Measurements from ENCODE around the gene VAV3. TPM values are rescaled to one million over a fixed set of nuclear protein-coding genes. Genes with fewer than 3 reads are reported as not detected.

Gene VAV3
- total and polyA plus RNA-seq, 12 donors, result 1.1 to 8.5 (median 4.1) TPM

- DNase-seq, result peak; percentile 28 to 75 (median 58)
- TF ChIP-seq POLR2A (IDR thresholded peaks at IDR 0.05), result no peak
- TF ChIP-seq, protein P1, sequence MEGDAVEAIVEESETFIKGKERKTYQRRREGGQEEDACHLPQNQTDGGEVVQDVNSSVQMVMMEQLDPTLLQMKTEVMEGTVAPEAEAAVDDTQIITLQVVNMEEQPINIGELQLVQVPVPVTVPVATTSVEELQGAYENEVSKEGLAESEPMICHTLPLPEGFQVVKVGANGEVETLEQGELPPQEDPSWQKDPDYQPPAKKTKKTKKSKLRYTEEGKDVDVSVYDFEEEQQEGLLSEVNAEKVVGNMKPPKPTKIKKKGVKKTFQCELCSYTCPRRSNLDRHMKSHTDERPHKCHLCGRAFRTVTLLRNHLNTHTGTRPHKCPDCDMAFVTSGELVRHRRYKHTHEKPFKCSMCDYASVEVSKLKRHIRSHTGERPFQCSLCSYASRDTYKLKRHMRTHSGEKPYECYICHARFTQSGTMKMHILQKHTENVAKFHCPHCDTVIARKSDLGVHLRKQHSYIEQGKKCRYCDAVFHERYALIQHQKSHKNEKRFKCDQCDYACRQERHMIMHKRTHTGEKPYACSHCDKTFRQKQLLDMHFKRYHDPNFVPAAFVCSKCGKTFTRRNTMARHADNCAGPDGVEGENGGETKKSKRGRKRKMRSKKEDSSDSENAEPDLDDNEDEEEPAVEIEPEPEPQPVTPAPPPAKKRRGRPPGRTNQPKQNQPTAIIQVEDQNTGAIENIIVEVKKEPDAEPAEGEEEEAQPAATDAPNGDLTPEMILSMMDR (IDR thresholded peaks at IDR 0.05), result no peak
- Histone ChIP-seq H3K27ac (no peak overlapping the region), H3K9me3 (replicated peaks in 1 of 3) (no peaks in the 10 kb centered on the region), H3K4me1 (replicated peaks in 1 of 2) (peaks cover 0 to 6% of the 10 kb centered on the region in 2 donors), H3K36me3 (replicated peaks in 1 of 2) (no peaks in the 10 kb centered on the region), H3K27me3 (no peaks in the 10 kb centered on the region), H3K4me3 (no peak overlapping the region)
- WGBS, 4 donors, result 6 to 24% (median 15%) methylated on average over 2 of the region's 2 CpGs
- intact Hi-C loops (cut with DNase I), result no loop called here
Observed at GRCh38 chr1:108000620-108001111, 35.7 kb upstream of the VAV3 start.

- WGBS, 4 donors, result 67 to 76% (median 72%) methylated on average over 6 of the region's 6 CpGs
- Histone ChIP-seq H3K27ac (no peak overlapping the region), H3K36me3 (replicated peaks in 1 of 2) (no peaks in the 10 kb centered on the region), H3K9me3 (replicated peaks in 1 of 3) (no peaks in the 10 kb centered on the region), H3K4me1 (replicated peaks in 1 of 2) (peaks cover 0 to 6% of the 10 kb centered on the region in 2 donors), H3K4me3 (no peak overlapping the region), H3K27me3 (no peaks in the 10 kb centered on the region)
- DNase-seq, result no peak
- no peak for TF ChIP-seq POLR2A (IDR thresholded peaks at IDR 0.05)
- TF ChIP-seq, protein P1 (IDR thresholded peaks at IDR 0.05), result no peak
- intact Hi-C loops (cut with DNase I), result no loop called here
Observed at GRCh38 chr1:108000184-108000583, 35.2 kb upstream of the VAV3 start.

DNA sequence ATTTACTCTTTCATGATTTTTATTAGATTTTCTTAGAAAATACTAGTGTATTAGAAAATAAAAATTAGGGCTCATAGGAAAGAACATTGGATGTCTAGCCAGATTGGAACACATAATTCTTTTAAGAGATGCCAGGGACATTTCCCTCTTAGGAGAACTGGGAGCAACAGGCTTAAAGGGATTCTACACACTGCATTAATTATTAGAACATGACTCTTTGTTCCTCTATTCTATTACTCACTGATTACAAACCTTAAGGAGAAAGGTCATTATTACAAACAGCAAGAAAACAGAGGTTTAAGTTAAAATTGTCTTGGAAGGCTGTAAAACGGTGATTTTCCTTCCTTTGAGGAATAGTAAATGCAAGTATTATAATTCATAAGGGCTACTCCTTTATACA is 32.9 kb upstream of the VAV3 start:
- H3K4me3 ChIP-seq, result no peak overlapping the region
- TF ChIP-seq, protein P1 (IDR thresholded peaks at IDR 0.05), result no peak
- TF ChIP-seq POLR2A (IDR thresholded peaks at IDR 0.05), result no peak
- intact Hi-C loops (cut with DNase I), result no loop called here
- WGBS, 4 donors, result 49 to 74% (median 73%) methylated on average over 1 of the region's 1 CpG
- no peaks in the 10 kb centered on the region for H3K9me3 ChIP-seq (replicated peaks in 1 of 3)
- no peaks in the 10 kb centered on the region for H3K36me3 ChIP-seq (replicated peaks in 1 of 2)
- DNase-seq, result no peak
- no peaks in the 10 kb centered on the region for H3K27me3 ChIP-seq
- H3K27ac ChIP-seq, result no peak overlapping the region
- H3K4me1 ChIP-seq (replicated peaks in 1 of 2), result peaks cover 0 to 6% of the 10 kb centered on the region in 2 donors

DNA sequence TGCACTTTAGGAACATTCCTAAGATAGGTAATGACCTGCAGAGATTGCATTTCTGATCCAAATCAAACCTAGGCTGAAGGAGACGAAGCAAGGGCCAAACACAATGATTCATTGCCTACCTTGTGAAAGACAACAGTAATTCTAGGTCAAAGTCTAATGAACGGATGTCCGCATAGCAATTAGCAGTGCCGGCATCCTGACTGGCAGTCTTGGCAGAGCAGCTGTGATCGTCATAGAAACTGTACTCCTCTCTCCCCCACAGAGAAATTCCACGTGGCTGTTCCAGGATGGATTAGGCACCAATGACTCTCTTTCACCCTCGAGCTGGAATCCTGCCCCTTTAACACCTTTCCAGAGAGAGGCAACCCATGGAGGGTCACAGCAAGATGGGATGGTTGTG is 28.9 kb upstream of the VAV3 start:
- H3K4me1 ChIP-seq (replicated peaks in 1 of 2), result no peaks in the 10 kb centered on the region
- no peaks in the 10 kb centered on the region for H3K27me3 ChIP-seq
- H3K9me3 ChIP-seq (replicated peaks in 1 of 3), result no peaks in the 10 kb centered on the region
- H3K27ac ChIP-seq, result no peak overlapping the region
- no peak for TF ChIP-seq POLR2A (IDR thresholded peaks at IDR 0.05)
- TF ChIP-seq, protein P1 (IDR thresholded peaks at IDR 0.05), result no peak
- WGBS, 4 donors, result 37 to 52% (median 46%) methylated on average over 5 to 7 of the region's 7 CpGs
- DNase-seq, result no peak
- intact Hi-C loops (cut with DNase I), result no loop called here
- H3K4me3 ChIP-seq, result no peak overlapping the region
- no peaks in the 10 kb centered on the region for H3K36me3 ChIP-seq (replicated peaks in 1 of 2)

All from adrenal gland (tissue), 12 donors.